Measurements from ENCODE around the gene UBE2Q1.

Gene UBE2Q1

GRCh38 chr1:154591206-154591605, 32.7 kb upstream of the UBE2Q1 start:
- in situ Hi-C loops (cut with HindIII; ENCODE audit: low pct_ligation_motif_present, low sequenced_read_pairs), result no loop called here
- TF ChIP-seq, protein P1, sequence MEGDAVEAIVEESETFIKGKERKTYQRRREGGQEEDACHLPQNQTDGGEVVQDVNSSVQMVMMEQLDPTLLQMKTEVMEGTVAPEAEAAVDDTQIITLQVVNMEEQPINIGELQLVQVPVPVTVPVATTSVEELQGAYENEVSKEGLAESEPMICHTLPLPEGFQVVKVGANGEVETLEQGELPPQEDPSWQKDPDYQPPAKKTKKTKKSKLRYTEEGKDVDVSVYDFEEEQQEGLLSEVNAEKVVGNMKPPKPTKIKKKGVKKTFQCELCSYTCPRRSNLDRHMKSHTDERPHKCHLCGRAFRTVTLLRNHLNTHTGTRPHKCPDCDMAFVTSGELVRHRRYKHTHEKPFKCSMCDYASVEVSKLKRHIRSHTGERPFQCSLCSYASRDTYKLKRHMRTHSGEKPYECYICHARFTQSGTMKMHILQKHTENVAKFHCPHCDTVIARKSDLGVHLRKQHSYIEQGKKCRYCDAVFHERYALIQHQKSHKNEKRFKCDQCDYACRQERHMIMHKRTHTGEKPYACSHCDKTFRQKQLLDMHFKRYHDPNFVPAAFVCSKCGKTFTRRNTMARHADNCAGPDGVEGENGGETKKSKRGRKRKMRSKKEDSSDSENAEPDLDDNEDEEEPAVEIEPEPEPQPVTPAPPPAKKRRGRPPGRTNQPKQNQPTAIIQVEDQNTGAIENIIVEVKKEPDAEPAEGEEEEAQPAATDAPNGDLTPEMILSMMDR (IDR thresholded peaks at IDR 0.05; ENCODE audit: low read depth, low read length, missing control alignments), result no peak
- H3K4me3 ChIP-seq (ENCODE audit: low read depth, low read length), result no peak overlapping the region
- no peak overlapping the region for H3K27ac ChIP-seq
- no peaks in the 10 kb centered on the region for H3K27me3 ChIP-seq (replicated peaks)
- no peak for DNase-seq
- peaks cover 82% of the 10 kb centered on the region for H3K36me3 ChIP-seq (replicated peaks)

GRCh38 chr1:154590756-154591155, 32.3 kb upstream of the UBE2Q1 start:
- DNase-seq, result no peak
- peaks cover 82% of the 10 kb centered on the region for H3K36me3 ChIP-seq (replicated peaks)
- TF ChIP-seq, protein P1 (IDR thresholded peaks at IDR 0.05; ENCODE audit: low read depth, low read length, missing control alignments), result no peak
- in situ Hi-C loops (cut with HindIII; ENCODE audit: low pct_ligation_motif_present, low sequenced_read_pairs), result no loop called here
- H3K4me3 ChIP-seq (ENCODE audit: low read depth, low read length), result no peak overlapping the region
- no peaks in the 10 kb centered on the region for H3K27me3 ChIP-seq (replicated peaks)
- H3K27ac ChIP-seq, result no peak overlapping the region

DNA sequence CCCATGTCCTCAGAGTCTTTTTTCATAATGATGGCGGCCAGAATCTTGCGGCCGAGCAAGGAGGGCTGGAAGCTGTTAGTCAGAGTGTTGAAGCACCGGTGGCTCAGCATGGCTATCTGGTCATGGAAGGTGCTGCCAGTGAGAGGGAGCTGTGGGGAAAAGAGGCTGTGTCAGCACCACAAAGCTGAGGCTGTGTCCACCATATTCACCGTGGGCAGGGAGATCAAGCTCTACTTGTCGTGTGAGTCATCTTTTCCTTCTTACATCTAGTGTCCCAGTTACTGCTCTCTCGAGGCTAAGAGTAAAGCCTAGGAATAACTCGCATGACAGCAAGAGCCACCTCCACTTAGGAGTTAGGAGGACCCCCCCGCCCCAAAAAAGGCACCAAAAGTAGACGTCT, 31.3 kb upstream of the UBE2Q1 start:
- peaks cover 85% of the 10 kb centered on the region for H3K36me3 ChIP-seq (replicated peaks)
- TF ChIP-seq, protein P1 (IDR thresholded peaks at IDR 0.05; ENCODE audit: low read depth, low read length, missing control alignments), result no peak
- no peaks in the 10 kb centered on the region for H3K27me3 ChIP-seq (replicated peaks)
- no peak for DNase-seq
- no peak overlapping the region for H3K4me3 ChIP-seq (ENCODE audit: low read depth, low read length)
- no peak overlapping the region for H3K27ac ChIP-seq
- in situ Hi-C loops (cut with HindIII; ENCODE audit: low pct_ligation_motif_present, low sequenced_read_pairs), result no loop called here

GRCh38 chr1:154586641-154587040, 28.2 kb upstream of the UBE2Q1 start:
- TF ChIP-seq, protein P1 (IDR thresholded peaks at IDR 0.05; ENCODE audit: low read depth, low read length, missing control alignments), result no peak
- in situ Hi-C loops (cut with HindIII; ENCODE audit: low pct_ligation_motif_present, low sequenced_read_pairs), result no loop called here
- H3K4me3 ChIP-seq (ENCODE audit: low read depth, low read length), result no peak overlapping the region
- no peak for DNase-seq
- peaks cover 92% of the 10 kb centered on the region for H3K36me3 ChIP-seq (replicated peaks)
- H3K27me3 ChIP-seq (replicated peaks), result no peaks in the 10 kb centered on the region
- H3K27ac ChIP-seq, result no peak overlapping the region

GRCh38 chr1:154586231-154586630, 27.8 kb upstream of the UBE2Q1 start:
- DNase-seq, result no peak
- Histone ChIP-seq H3K27ac (no peak overlapping the region), H3K36me3 (replicated peaks) (peaks cover 90% of the 10 kb centered on the region), H3K4me3 (ENCODE audit: low read depth, low read length) (no peak overlapping the region), H3K27me3 (replicated peaks) (no peaks in the 10 kb centered on the region)
- in situ Hi-C loops (cut with HindIII; ENCODE audit: low pct_ligation_motif_present, low sequenced_read_pairs), result no loop called here
- TF ChIP-seq, protein P1 (IDR thresholded peaks at IDR 0.05; ENCODE audit: low read depth, low read length, missing control alignments), result no peak

GRCh38 chr1:154584267-154584994, 26.0 kb upstream of the UBE2Q1 start:
- Histone ChIP-seq H3K27me3 (replicated peaks) (no peaks in the 10 kb centered on the region), H3K36me3 (replicated peaks) (peaks cover 93% of the 10 kb centered on the region)
- TF ChIP-seq, protein P1 (IDR thresholded peaks at IDR 0.05; ENCODE audit: low read depth, low read length, missing control alignments), result no peak

More at GRCh38 chr1:154584267-154584994, 26.0 kb upstream of the UBE2Q1 start:
- in situ Hi-C loops (cut with HindIII; ENCODE audit: low pct_ligation_motif_present, low sequenced_read_pairs), result no loop called here
- DNase-seq, result no peak
- Histone ChIP-seq H3K4me3 (ENCODE audit: low read depth, low read length) (no peak overlapping the region), H3K27ac (no peak overlapping the region)

Measured in brain microvascular endothelial cell (primary cell).